Measurements from ENCODE around the gene FMN1.

FMN1 gene

GRCh38 chr15:33001926-33002325, 192.6 kb downstream of the FMN1 start:
- Mint-ChIP-seq H3K36me3 (ENCODE audit: low read depth) (peaks cover 26% of the 10 kb centered on the region), H3K4me3 (no peak overlapping the region), H3K9me3 (peaks cover 24% of the 10 kb centered on the region), H3K27ac (no peak overlapping the region), H3K4me1 (peaks cover 22% of the 10 kb centered on the region), H3K27me3 (ENCODE audit: low read depth, poor library complexity) (no peaks in the 10 kb centered on the region)
- no peak for DNase-seq
- no peak for TF ChIP-seq CTCF (IDR thresholded peaks at IDR 0.05)

- DNase-seq, result no peak
- no peaks in the 10 kb centered on the region for H3K27me3 Mint-ChIP-seq (ENCODE audit: low read depth, poor library complexity)
- no peak overlapping the region for H3K4me3 Mint-ChIP-seq
- peaks cover 16% of the 10 kb centered on the region for H3K4me1 Mint-ChIP-seq
- H3K36me3 Mint-ChIP-seq (ENCODE audit: low read depth), result peaks cover 22% of the 10 kb centered on the region
- TF ChIP-seq CTCF (IDR thresholded peaks at IDR 0.05), result no peak
- no peak overlapping the region for H3K27ac Mint-ChIP-seq
- H3K9me3 Mint-ChIP-seq, result peaks cover 20% of the 10 kb centered on the region
Measured at GRCh38 chr15:32998979-32999672, 195.4 kb downstream of the FMN1 start.

- TF ChIP-seq CTCF (IDR thresholded peaks at IDR 0.05), result no peak
- Mint-ChIP-seq H3K9me3 (peaks cover 13% of the 10 kb centered on the region), H3K36me3 (ENCODE audit: low read depth) (peaks cover 22% of the 10 kb centered on the region), H3K4me3 (no peak overlapping the region), H3K27ac (no peak overlapping the region), H3K27me3 (ENCODE audit: low read depth, poor library complexity) (no peaks in the 10 kb centered on the region), H3K4me1 (peaks cover 16% of the 10 kb centered on the region)
- DNase-seq, result no peak
Measured at GRCh38 chr15:32998182-32998581, 196.3 kb downstream of the FMN1 start.

GRCh38 chr15:32994810-32995424, 199.6 kb downstream of the FMN1 start:
- Mint-ChIP-seq H3K27me3 (ENCODE audit: low read depth, poor library complexity) (no peaks in the 10 kb centered on the region), H3K27ac (no peak overlapping the region), H3K4me1 (no peaks in the 10 kb centered on the region), H3K9me3 (peaks cover 7% of the 10 kb centered on the region), H3K4me3 (no peak overlapping the region), H3K36me3 (ENCODE audit: low read depth) (peaks cover 19% of the 10 kb centered on the region)
- peak; percentile 72 for TF ChIP-seq CTCF (IDR thresholded peaks at IDR 0.05)
- no peak for DNase-seq

GRCh38 chr15:32993285-32993684, 201.2 kb downstream of the FMN1 start:
- Mint-ChIP-seq H3K4me3 (no peak overlapping the region), H3K36me3 (ENCODE audit: low read depth) (peaks cover 8% of the 10 kb centered on the region), H3K27me3 (ENCODE audit: low read depth, poor library complexity) (no peaks in the 10 kb centered on the region), H3K27ac (no peak overlapping the region), H3K9me3 (no peaks in the 10 kb centered on the region), H3K4me1 (no peaks in the 10 kb centered on the region)
- TF ChIP-seq CTCF (IDR thresholded peaks at IDR 0.05), result no peak
- no peak for DNase-seq

All from nephron progenitor cell (in vitro differentiated cells).